Muscle of leg (tissue), 11 donors: ENCODE data around the gene PRKCE. TPM values are rescaled to one million over a fixed set of nuclear protein-coding genes. Genes with fewer than 3 reads are reported as not detected.
"Not testable (repeated sequence)": the region's sequence is repeated elsewhere in the genome, so short reads cannot be mapped to it uniquely, and the experiment has no call there.

Experiments
- DNase-seq: peaks from one replicate; pipeline ENCODE4 v3.0.0; 2013
- H3K27ac ChIP-seq: one replicate; pipeline ENCODE4 v1.5.1; 2013; ENCODE audit warnings: mild to moderate bottlenecking, low read length, control low read depth
- H3K27me3 ChIP-seq: one replicate; pipeline ENCODE4 v1.6.1; 2013; ENCODE audit warnings: low read length; ENCODE audit not compliant: control insufficient read depth, insufficient read depth
- H3K36me3 ChIP-seq: one replicate; pipeline ENCODE4 v1.6.1; 2013; ENCODE audit warnings: low read length; ENCODE audit not compliant: control insufficient read depth, insufficient read depth
- H3K4me1 ChIP-seq: one replicate; pipeline ENCODE4 v1.6.1; 2013; ENCODE audit warnings: low read length; ENCODE audit not compliant: control insufficient read depth, insufficient read depth
- H3K4me3 ChIP-seq: one replicate; pipeline ENCODE4 v1.5.1; 2013; ENCODE audit warnings: low read length, control low read depth
- H3K9me3 ChIP-seq: replicated peaks from 2 replicates; pipeline ENCODE4 v1.6.1; 2013; ENCODE audit warnings: low read depth, low read length; ENCODE audit not compliant: control insufficient read depth
- WGBS: methylation state at CpG from one replicate; pipeline ENCODE4 v1.1.5; 2013; ENCODE audit warnings: missing lambda C conversion rate; ENCODE audit not compliant: insufficient coverage; 5-methylcytosine and 5-hydroxymethylcytosine counted together
- polyA plus RNA-seq, 8 donors: library from polyadenylated mRNA; unstranded; fragments of 120-200 nt; gene quantifications; one replicate each; pipeline versions ENCODE4 v1.2.1 to v1.2.3, GENCODE V29; 2013; ENCODE audit warnings: inconsistent platforms in 1 of 8, low replicate concordance in 1 of 8; ENCODE audit not compliant: insufficient read length in 8 of 8, insufficient read depth in 1 of 8
- total RNA-seq: library from RNA; stranded (reverse); fragments of 120-200 nt; gene quantifications from one replicate; pipeline ENCODE4 v1.2.4, GENCODE V29; 2013

Gene PRKCE
- total and polyA plus RNA-seq, 9 donors: 3.5 to 8.6 (median 6.3) TPM

- Histone ChIP-seq H3K27ac (no peak overlapping the region), H3K27me3 (peaks cover 2% of the 10 kb centered on the region), H3K9me3 (no peaks in the 10 kb centered on the region), H3K36me3 (no peaks in the 10 kb centered on the region), H3K4me1 (no peaks in the 10 kb centered on the region), H3K4me3 (no peak overlapping the region)
- peak; percentile 56 for DNase-seq
- 58% methylated on average over 1 of the region's 3 CpGs for WGBS
Measured at GRCh38 chr2:45681675-45682074, 30.2 kb downstream of the PRKCE start.

DNA sequence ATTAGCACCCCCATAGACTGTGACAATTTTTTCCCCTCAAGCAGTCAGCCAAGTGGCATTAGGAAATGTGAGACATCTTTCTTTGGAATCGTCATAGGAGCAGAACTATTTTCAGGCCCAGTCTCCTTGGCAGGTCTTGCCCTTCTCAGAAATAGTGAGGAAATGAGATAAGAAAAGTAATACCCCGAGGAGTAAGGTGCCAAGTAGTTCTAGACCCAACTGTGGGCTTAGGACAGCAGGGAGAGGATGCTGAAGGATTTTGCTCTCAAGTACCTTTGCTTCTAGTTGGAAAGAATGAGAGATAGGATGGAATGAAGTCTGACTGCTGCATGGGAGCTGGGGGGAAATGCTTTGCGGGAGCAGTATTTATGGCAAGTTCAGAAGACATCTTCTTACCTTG lies 31.8 kb downstream of the PRKCE start:
- Histone ChIP-seq H3K27ac (no peak overlapping the region), H3K36me3 (no peaks in the 10 kb centered on the region), H3K4me3 (no peak overlapping the region), H3K27me3 (peaks cover 2% of the 10 kb centered on the region), H3K9me3 (no peaks in the 10 kb centered on the region), H3K4me1 (no peaks in the 10 kb centered on the region)
- 82% methylated on average over 2 of the region's 3 CpGs for WGBS
- no peak for DNase-seq

DNA sequence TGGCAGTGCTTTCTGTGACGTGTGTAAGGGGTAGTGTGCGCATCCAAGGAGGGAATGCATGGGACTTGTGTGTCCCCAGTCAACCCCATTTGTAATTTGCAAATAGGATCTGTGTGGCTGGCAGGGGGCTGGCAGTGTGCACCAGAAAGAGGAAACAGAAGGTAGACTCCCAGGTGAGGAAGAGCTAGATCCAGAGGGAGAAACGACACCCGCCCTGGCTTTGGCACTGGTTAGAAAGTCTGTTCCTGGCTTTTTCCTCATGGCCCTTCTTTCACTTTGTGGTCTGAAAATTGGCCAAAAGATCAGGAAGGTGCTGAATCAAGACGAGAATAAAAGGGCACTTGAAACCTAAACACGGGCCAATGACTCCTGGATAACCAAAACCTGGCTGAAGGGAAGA lies 33.3 kb downstream of the PRKCE start:
- DNase-seq: no peak
- no peaks in the 10 kb centered on the region for H3K4me1 ChIP-seq

DNA sequence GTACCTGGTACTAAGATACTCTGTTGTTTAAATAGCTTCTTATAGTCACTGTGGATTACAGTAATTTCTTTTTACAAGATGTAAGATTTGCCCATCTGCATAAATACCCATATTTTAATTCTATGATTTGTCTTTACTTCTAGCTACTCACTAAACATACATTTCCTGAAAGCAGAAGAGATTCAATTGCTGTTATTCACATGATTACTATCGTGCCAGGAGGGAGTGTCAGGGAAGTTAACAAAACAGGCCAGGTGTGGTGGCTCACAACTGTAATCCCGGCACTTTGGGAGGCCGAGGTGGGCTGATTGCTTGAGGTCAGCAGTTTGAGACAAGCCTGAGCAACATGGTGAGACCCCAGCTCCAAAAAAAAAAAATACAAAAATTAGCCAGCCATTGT lies 33.8 kb downstream of the PRKCE start:
- H3K4me1 ChIP-seq: no peaks in the 10 kb centered on the region
- no peaks in the 10 kb centered on the region for H3K9me3 ChIP-seq
- DNase-seq: no peak
- 94% methylated on average over 3 of the region's 3 CpGs for WGBS
- no peak overlapping the region for H3K4me3 ChIP-seq
- no peaks in the 10 kb centered on the region for H3K36me3 ChIP-seq
- H3K27ac ChIP-seq: no peak overlapping the region
- peaks cover 2% of the 10 kb centered on the region for H3K27me3 ChIP-seq

More for the DNA sequence above, 33.3 kb downstream of the PRKCE start:
- Histone ChIP-seq H3K27ac (no peak overlapping the region), H3K9me3 (no peaks in the 10 kb centered on the region), H3K36me3 (no peaks in the 10 kb centered on the region), H3K27me3 (peaks cover 2% of the 10 kb centered on the region), H3K4me3 (no peak overlapping the region)
- 90% methylated on average over 6 of the region's 6 CpGs for WGBS

- no peaks in the 10 kb centered on the region for H3K9me3 ChIP-seq
- H3K4me3 ChIP-seq: no peak overlapping the region
- H3K4me1 ChIP-seq: peaks cover 12% of the 10 kb centered on the region
- no CpG with 5 or more reads among the region's 1 CpG for WGBS
- peaks cover 2% of the 10 kb centered on the region for H3K27me3 ChIP-seq
- no peaks in the 10 kb centered on the region for H3K36me3 ChIP-seq
- no peak for DNase-seq
- no peak overlapping the region for H3K27ac ChIP-seq
Measured at GRCh38 chr2:45687964-45688363, 36.5 kb downstream of the PRKCE start.

DNA sequence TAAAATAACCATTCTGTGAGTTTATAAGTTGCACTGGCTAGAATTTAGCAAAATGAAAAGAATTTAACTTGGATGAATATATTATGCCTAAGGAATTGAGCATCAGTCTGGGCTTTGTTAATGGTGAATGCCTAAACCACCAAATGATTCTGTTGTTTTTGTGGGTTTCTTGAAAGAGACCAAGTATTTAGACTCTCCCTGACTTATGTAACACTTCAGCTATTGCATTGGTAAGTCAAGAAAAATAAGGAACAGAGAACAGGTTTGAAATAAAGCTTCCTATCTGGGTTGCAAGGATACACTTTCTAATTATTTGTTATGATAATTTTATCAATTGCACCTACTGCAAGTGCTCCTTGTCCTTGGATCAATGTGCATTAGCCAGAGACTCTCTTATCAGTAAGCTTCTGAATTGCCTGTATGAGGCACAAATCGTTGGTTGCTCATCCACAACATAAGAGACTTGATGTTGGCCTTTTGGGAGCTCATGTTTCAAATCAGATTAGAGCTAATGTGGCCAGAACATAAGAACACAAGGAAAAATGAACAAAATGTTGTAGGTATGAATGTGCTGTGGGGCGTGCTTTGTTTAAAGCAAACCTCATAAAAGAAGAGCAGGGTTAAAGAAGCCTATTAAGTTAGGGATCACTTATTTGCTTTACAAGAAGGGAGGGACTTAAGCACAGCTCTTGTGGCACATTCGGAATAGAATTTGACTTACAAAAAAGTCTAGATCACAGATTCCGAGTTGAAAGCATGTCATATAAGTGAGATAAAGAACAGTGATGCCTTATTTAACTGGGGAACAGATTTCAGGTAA lies 37.2 kb downstream of the PRKCE start:
- H3K4me3 ChIP-seq: no peak overlapping the region
- no peak for DNase-seq
- peaks cover 2% of the 10 kb centered on the region for H3K27me3 ChIP-seq
- no peaks in the 10 kb centered on the region for H3K9me3 ChIP-seq
- peaks cover 12% of the 10 kb centered on the region for H3K4me1 ChIP-seq
- no peaks in the 10 kb centered on the region for H3K36me3 ChIP-seq
- WGBS: 96% methylated on average over 3 of the region's 4 CpGs
- H3K27ac ChIP-seq: no peak overlapping the region

DNA sequence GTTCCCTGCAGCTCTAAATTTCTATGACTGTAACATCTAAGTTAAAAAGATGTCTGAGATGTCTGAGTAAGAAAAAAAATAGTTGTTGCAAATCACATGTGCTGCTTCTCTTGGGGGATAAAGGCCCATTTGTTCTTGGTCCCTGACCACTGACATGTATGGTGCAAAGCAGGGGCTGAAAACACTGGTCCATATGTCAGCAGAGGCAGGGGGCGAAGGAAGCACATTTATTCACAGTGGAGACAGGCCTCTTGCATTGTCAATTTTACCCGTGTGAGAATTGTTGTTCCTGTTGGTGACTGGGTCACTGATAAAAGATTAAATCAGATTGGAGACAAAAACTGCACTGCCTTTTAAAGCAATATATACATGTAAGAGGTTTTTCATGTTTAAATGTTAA lies 38.8 kb downstream of the PRKCE start:
- peaks cover 12% of the 10 kb centered on the region for H3K4me1 ChIP-seq
- H3K4me3 ChIP-seq: no peak overlapping the region
- DNase-seq: no peak
- no peaks in the 10 kb centered on the region for H3K36me3 ChIP-seq
- H3K9me3 ChIP-seq: no peaks in the 10 kb centered on the region
- H3K27ac ChIP-seq: no peak overlapping the region
- no peaks in the 10 kb centered on the region for H3K27me3 ChIP-seq
- no CpG with 5 or more reads among the region's 2 CpGs for WGBS

GRCh38 chr2:45691171-45691999 lies 39.9 kb downstream of the PRKCE start:
- H3K27me3 ChIP-seq: no peaks in the 10 kb centered on the region
- H3K36me3 ChIP-seq: no peaks in the 10 kb centered on the region
- peak; percentile 35 for DNase-seq
- peak overlapping the region; percentile 7 for H3K27ac ChIP-seq
- no peak overlapping the region for H3K4me3 ChIP-seq
- no peaks in the 10 kb centered on the region for H3K9me3 ChIP-seq
- WGBS: 54% methylated on average over 5 of the region's 12 CpGs
- peaks cover 12% of the 10 kb centered on the region for H3K4me1 ChIP-seq

GRCh38 chr2:45692566-45692965 lies 41.1 kb downstream of the PRKCE start:
- no peak overlapping the region for H3K4me3 ChIP-seq
- no peaks in the 10 kb centered on the region for H3K36me3 ChIP-seq
- H3K4me1 ChIP-seq: peaks cover 12% of the 10 kb centered on the region
- H3K27ac ChIP-seq: no peak overlapping the region
- 100% methylated on average over 2 of the region's 4 CpGs for WGBS
- no peaks in the 10 kb centered on the region for H3K27me3 ChIP-seq
- H3K9me3 ChIP-seq: no peaks in the 10 kb centered on the region
- DNase-seq: no peak

DNA sequence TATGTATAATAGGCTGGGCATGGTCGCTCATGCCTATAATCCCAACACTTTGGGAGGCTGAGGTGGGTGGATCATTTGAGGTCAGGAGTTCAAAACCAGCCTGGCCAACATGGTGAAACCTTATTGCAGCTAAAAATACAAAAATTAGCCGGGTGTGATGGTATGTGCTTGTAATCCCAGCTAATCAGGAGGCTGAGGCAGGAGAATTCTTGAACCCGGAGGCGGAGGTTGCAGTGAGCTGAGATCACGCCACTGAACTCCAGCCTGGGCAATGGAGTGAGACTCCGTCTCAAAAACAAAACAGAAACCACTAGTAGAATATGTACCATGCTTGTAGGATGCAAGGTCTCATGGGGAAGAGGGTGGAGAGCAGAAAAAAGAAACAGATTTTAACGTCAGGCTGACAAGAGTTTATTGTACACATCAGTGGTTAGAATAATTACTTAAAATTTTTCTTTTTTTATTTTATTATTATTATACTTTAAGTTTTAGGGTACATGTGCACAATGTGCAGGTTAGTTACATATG lies 44.1 kb downstream of the PRKCE start:
- not testable (repeated sequence) for H3K9me3 ChIP-seq, H3K36me3 ChIP-seq, H3K4me3 ChIP-seq, H3K27ac ChIP-seq, H3K27me3 ChIP-seq, DNase-seq
- H3K4me1 ChIP-seq: peaks cover 12% of the 10 kb centered on the region
- WGBS: 100% methylated on average over 1 of the region's 7 CpGs
